ENCODE data around the gene SLC22A23. TPM values are rescaled to one million over a fixed set of nuclear protein-coding genes. Genes with fewer than 3 reads are reported as not detected.

Gene SLC22A23
- total and polyA plus RNA-seq, 2 experiments from 2014 or later, result 2.4 to 7.3 TPM

DNA sequence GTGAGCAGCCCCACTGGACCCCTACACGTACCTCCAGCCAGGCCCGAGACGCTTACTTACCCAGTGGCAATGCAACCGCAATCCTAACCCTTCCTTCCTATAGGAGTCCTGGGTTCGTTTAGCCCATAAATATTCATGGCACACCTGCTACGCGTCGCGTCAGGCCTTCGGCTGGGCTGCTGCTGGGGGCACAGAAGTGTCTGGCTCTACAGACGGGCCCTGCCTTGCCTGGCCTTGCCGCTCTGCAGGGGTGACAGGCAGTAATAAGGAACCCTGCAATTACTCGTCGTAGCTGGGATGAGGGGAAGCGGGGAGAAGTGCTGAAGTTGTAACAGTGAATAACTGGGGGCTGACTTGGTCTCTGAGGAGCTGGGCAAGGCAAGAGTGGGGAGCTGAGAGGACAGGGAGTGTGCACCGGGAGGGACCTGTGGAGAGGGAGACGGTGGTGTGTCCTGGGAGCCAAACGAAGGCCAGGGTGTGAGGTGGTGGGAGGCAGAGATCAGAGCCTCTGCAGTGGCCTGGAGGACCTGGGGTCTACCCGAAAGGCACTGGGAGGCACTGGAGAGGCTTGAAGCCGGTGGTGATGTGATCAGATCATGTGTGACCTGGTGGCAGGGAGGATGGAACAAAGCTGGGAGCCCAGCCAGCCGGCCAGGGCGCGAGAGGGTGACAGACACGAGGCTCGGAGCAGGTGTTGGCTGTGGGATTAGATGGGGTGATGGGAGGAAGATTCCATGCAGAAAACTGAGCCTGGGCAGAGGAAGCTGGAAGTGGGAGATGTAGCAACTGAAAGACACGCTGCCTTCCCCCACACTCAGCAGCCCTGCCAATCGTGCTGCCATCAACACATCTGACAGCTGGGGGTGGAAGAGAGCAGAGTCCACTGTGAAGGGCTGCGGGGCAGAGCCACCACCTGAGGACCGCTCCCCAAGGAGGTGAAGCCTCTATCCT is 161.7 kb downstream of the SLC22A23 start:
- Histone ChIP-seq H3K9me2 (ENCODE audit: insufficient read depth) (no peaks in the 10 kb centered on the region), H4K20me1 (ENCODE audit: insufficient read depth) (no peaks in the 10 kb centered on the region), H3K4me1 (ENCODE audit: insufficient read depth) (no peaks in the 10 kb centered on the region), H3K27ac (no peak overlapping the region), H3K36me3 (ENCODE audit: low read depth) (no peaks in the 10 kb centered on the region), H3K27me3 (replicated peaks; ENCODE audit: insufficient read depth) (no peaks in the 10 kb centered on the region), H3K9me3 (ENCODE audit: low read depth) (no peaks in the 10 kb centered on the region), H3F3A (ENCODE audit: insufficient read depth) (no peaks in the 10 kb centered on the region), H3K9ac (no peak overlapping the region), H3K79me2 (ENCODE audit: insufficient read depth) (no peaks in the 10 kb centered on the region), H2AFZ (no peak overlapping the region), H3K4me2 (ENCODE audit: unreplicated experiment) (no peak overlapping the region), H3K4me3 (no peak overlapping the region)
- 84 to 85% methylated on average over 29 of the region's 29 CpGs for WGBS, 2 experiments (ENCODE audit: low coverage in 1 of 2, low lambda C conversion rate in 2 of 2, missing lambda C conversion rate in 2 of 2)
- in situ Hi-C loops (cut with MboI), result no loop called here
- TF ChIP-seq EZH2phosphoT487 (IDR thresholded peaks at IDR 0.05; ENCODE audit: insufficient read depth, low read depth) (no peak), EZH2 (IDR thresholded peaks at IDR 0.05; ENCODE audit: insufficient read depth, poor library complexity, severe bottlenecking) (no peak)
- DNase-seq, result no peak

DNA sequence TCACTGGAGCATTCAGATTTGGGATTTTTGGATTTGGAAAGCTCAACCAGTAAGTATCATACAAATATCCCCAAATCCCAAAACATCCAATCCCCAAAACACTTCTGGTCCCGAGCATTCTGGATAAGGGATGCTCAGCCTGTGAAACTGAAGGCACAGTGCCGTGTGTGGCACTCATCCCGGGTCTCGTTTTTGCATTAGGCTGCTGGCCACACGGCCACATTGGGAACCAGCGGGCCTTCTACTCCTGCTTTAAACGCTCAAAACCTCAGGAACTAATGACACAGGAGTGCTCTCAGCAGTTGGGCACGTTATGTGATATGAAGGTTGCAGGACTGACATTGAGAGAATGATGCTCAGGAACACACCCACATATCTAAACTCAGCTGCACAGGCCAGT is 162.5 kb downstream of the SLC22A23 start:
- H3K4me1 ChIP-seq (ENCODE audit: insufficient read depth), result no peaks in the 10 kb centered on the region
- H3K27me3 ChIP-seq (replicated peaks; ENCODE audit: insufficient read depth), result no peaks in the 10 kb centered on the region
- H3K36me3 ChIP-seq (ENCODE audit: low read depth), result no peaks in the 10 kb centered on the region
- no peaks in the 10 kb centered on the region for H3K9me3 ChIP-seq (ENCODE audit: low read depth)
- no peaks in the 10 kb centered on the region for H3F3A ChIP-seq (ENCODE audit: insufficient read depth)
- H3K79me2 ChIP-seq (ENCODE audit: insufficient read depth), result no peaks in the 10 kb centered on the region
- no peak overlapping the region for H3K4me2 ChIP-seq (ENCODE audit: unreplicated experiment)
- H3K9ac ChIP-seq, result no peak overlapping the region
- DNase-seq, result no peak
- no peaks in the 10 kb centered on the region for H3K9me2 ChIP-seq (ENCODE audit: insufficient read depth)
- no peak for TF ChIP-seq EZH2 (IDR thresholded peaks at IDR 0.05; ENCODE audit: insufficient read depth, poor library complexity, severe bottlenecking)
- no peak for TF ChIP-seq EZH2phosphoT487 (IDR thresholded peaks at IDR 0.05; ENCODE audit: insufficient read depth, low read depth)
- WGBS, 2 experiments (ENCODE audit: low coverage in 1 of 2, low lambda C conversion rate in 2 of 2, missing lambda C conversion rate in 2 of 2), result 91 to 95% methylated on average over 8 of the region's 8 CpGs
- H3K27ac ChIP-seq, result no peak overlapping the region
- H4K20me1 ChIP-seq (ENCODE audit: insufficient read depth), result no peaks in the 10 kb centered on the region
- H3K4me3 ChIP-seq, result no peak overlapping the region
- no peak overlapping the region for H2AFZ ChIP-seq
- in situ Hi-C loops (cut with MboI), result no loop called here

DNA sequence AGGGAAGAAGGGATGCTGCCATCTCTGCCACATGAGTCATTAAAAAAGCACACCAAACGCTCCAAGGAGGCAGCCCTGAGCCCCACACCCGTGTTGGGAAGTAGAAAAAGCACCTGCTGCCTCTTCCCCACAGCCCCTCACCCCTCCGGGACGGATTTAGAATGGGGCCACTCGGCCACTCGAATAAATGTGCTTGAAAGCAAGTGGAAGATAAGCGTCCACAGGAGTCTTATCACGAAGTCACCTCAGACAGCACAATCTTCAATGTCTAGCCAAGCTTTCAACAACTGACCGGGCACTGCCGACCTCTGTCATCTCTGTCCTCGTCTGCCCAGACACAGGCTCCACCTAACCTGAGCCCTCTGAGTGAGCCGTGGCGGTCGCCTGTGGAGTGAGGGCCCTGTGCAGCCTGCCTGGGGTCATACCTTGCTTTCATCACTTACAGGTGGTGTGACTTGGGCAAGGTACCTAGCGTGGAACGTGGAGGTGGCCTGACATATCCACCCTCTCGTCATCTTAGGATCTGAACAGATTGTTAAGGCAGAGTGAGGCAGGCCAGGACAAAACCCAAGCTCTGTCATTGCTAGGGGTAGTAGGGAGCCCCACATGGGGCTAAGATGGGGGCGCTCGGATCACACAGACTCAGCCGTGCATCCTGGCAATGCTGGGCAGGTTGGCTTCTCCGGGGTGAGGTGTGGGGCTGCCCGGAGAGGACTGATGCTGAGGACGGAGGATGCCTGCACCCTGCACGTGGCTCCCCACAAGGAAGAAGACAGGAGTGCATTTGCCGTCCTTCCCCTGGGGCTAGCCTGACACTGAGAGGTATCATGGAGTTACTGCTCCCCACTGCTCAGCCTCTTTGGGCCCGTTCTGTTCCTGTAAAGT is 163.3 kb downstream of the SLC22A23 start:
- Histone ChIP-seq H3K27ac (no peak overlapping the region), H3K4me1 (ENCODE audit: insufficient read depth) (no peaks in the 10 kb centered on the region), H3K27me3 (replicated peaks; ENCODE audit: insufficient read depth) (no peaks in the 10 kb centered on the region), H4K20me1 (ENCODE audit: insufficient read depth) (no peaks in the 10 kb centered on the region), H3K36me3 (ENCODE audit: low read depth) (no peaks in the 10 kb centered on the region), H3K9me3 (ENCODE audit: low read depth) (no peaks in the 10 kb centered on the region), H3K4me2 (ENCODE audit: unreplicated experiment) (no peak overlapping the region), H3K79me2 (ENCODE audit: insufficient read depth) (no peaks in the 10 kb centered on the region), H3K9ac (no peak overlapping the region), H2AFZ (no peak overlapping the region), H3K4me3 (no peak overlapping the region), H3K9me2 (ENCODE audit: insufficient read depth) (no peaks in the 10 kb centered on the region), H3F3A (ENCODE audit: insufficient read depth) (no peaks in the 10 kb centered on the region)
- no peak for TF ChIP-seq EZH2phosphoT487 (IDR thresholded peaks at IDR 0.05; ENCODE audit: insufficient read depth, low read depth)
- WGBS, 2 experiments (ENCODE audit: low coverage in 1 of 2, low lambda C conversion rate in 2 of 2, missing lambda C conversion rate in 2 of 2), result 86 to 91% methylated on average over 26 of the region's 26 CpGs
- DNase-seq, result no peak
- in situ Hi-C loops (cut with MboI), result no loop called here

DNA sequence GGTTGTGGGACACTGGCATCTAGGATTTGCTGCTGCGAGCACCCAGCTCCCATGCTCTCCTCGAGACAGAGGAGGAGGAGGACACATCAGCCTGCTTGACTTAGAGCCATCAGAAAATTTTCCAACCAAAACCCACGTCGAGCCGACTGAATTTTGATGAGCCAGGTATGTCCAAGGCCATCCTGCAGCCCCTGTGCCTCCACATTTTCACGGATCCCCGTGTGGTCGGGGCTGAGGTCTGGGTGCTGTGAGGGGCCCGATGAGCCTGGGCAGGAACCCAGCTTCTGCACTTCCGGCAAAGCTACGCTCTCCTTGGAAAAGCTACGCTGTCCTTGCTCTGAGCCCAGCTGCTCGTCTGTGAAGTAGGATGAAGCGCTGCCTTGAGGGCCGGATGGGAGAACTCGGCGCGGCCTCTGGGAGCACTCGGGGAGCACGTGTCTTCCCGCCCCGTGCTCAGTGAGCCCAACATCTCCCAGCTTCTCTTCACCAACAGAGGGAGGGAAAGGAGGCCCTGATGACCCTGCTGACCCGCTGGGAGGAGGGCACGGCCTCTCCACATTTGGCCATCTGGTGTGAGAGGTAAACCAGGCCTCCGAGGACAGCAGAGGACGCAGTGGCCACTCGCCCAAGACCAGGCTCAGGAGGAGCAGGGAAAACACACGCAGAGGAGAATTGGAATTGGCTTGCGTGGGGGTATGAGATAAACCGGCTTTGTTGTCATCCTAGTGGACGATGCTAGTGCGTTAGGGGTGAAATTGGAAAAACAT is 164.2 kb downstream of the SLC22A23 start:
- Histone ChIP-seq H3K4me2 (ENCODE audit: unreplicated experiment) (no peak overlapping the region), H3K9ac (no peak overlapping the region), H3K4me1 (ENCODE audit: insufficient read depth) (no peaks in the 10 kb centered on the region), H3K4me3 (no peak overlapping the region), H3K36me3 (ENCODE audit: low read depth) (no peaks in the 10 kb centered on the region), H2AFZ (no peak overlapping the region), H4K20me1 (ENCODE audit: insufficient read depth) (no peaks in the 10 kb centered on the region), H3K9me3 (ENCODE audit: low read depth) (no peaks in the 10 kb centered on the region), H3K27me3 (replicated peaks; ENCODE audit: insufficient read depth) (no peaks in the 10 kb centered on the region), H3F3A (ENCODE audit: insufficient read depth) (no peaks in the 10 kb centered on the region), H3K79me2 (ENCODE audit: insufficient read depth) (no peaks in the 10 kb centered on the region), H3K9me2 (ENCODE audit: insufficient read depth) (no peaks in the 10 kb centered on the region), H3K27ac (no peak overlapping the region)
- TF ChIP-seq EZH2 (IDR thresholded peaks at IDR 0.05; ENCODE audit: insufficient read depth, poor library complexity, severe bottlenecking), result no peak
- TF ChIP-seq EZH2phosphoT487 (IDR thresholded peaks at IDR 0.05; ENCODE audit: insufficient read depth, low read depth), result no peak
- 93 to 94% methylated on average over 32 of the region's 32 CpGs for WGBS, 2 experiments (ENCODE audit: low coverage in 1 of 2, low lambda C conversion rate in 2 of 2, missing lambda C conversion rate in 2 of 2)
- in situ Hi-C loops (cut with MboI), result no loop called here
- DNase-seq, result no peak
